ENCODE data around the gene UCK2. TPM values are rescaled to one million over a fixed set of nuclear protein-coding genes. Genes with fewer than 3 reads are reported as not detected.

Gene UCK2
- total and polyA plus RNA-seq, 2 donors (not counting 3 experiments of a cell fraction or from before 2014, with no cell fraction given) = 62.3 to 74.7 TPM

DNA sequence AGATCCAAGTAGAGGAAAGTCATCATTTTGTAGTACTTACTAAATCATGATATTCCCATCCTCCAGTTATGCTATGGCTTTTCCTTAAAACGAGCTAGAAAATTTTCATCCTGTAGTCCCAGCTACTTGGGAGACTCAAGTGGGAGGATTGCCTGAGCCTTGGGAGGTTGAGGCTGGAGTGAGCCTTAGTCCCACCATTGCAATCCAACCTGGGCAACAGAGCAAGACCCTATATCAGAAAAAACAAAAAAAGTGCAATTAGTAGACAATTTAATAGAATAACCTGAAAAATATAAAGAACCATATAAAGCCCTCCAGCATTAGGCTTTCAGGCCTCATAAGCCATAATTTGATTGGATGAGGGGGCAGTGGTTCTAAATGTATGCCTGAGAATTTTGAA is 6.8 kb downstream of the UCK2 start:
- BruUV-seq (replicated peaks) = no TSS peak
- H3K9ac ChIP-seq (replicated peaks; ENCODE audit: extremely low read depth, insufficient read depth, low read length) = no peak overlapping the region
- H3K79me2 ChIP-seq (ENCODE audit: control insufficient read depth, insufficient read depth, low read length) = peaks cover 98% of the 10 kb centered on the region
- H3K27me3 ChIP-seq (ENCODE audit: control insufficient read depth in 2 of 2, insufficient read depth in 2 of 2, low read length in 2 of 2) = no peaks in the 10 kb centered on the region
- no peak overlapping the region for H3K27ac ChIP-seq (ENCODE audit: insufficient read depth, low read depth, low read length)
- no peak overlapping the region for H3K4me3 ChIP-seq (replicated peaks in 1 of 3; ENCODE audit: insufficient read depth in 1 of 3, low read depth in 1 of 3, low read length in 3 of 3)
- FAIRE-seq = no peak
- H3K4me2 ChIP-seq (ENCODE audit: insufficient read depth, low read length) = no peak overlapping the region
- no peaks in the 10 kb centered on the region for H3K9me1 ChIP-seq (replicated peaks; ENCODE audit: control insufficient read depth, extremely low read depth, insufficient read depth, low read length)
- peaks cover 3% of the 10 kb centered on the region for H4K20me1 ChIP-seq (replicated peaks; ENCODE audit: control insufficient read depth, extremely low read depth, insufficient read depth, low read length)
- peaks cover 18% of the 10 kb centered on the region for H3K4me1 ChIP-seq (ENCODE audit: control insufficient read depth, extremely low read depth, insufficient read depth, low read length)
- H3K9me3 ChIP-seq (replicated peaks; ENCODE audit: control insufficient read depth, insufficient read depth, low read length) = no peaks in the 10 kb centered on the region
- no peak overlapping the region for H2AFZ ChIP-seq (ENCODE audit: low read depth, low read length)
- no peak for DNase-seq (ENCODE audit: low read depth, low spot score)
- no peaks in the 10 kb centered on the region for H3K36me3 ChIP-seq (ENCODE audit: control insufficient read depth in 2 of 2, extremely low read depth in 1 of 2, insufficient read depth in 2 of 2, low read length in 2 of 2)
- POLR2A ChIA-PET = no interaction called here
- TF ChIP-seq MYC (IDR thresholded peaks at IDR 0.05; ENCODE audit: low read depth, low read length) (no peak), MAX (IDR thresholded peaks at IDR 0.05; ENCODE audit: insufficient read depth, insufficient read length) (no peak)
- intact Hi-C loops (cut with micrococcal nuclease) (no loop called here), dilution Hi-C loops (cut with MboI; ENCODE audit: extremely low pct_ligation_motif_present, low sequenced_read_pairs) (no loop called here)
- CTCF ChIA-PET = interaction anchor here (1.2 kb wide), 1 partner anchor 37 kb away, joined by 4 read pairs; no protein-coding TSS in a partner anchor

- dilution Hi-C loops (cut with MboI; ENCODE audit: extremely low pct_ligation_motif_present, low sequenced_read_pairs) (no loop called here), intact Hi-C loops (cut with micrococcal nuclease) (no loop called here)
- Histone ChIP-seq H3K36me3 (ENCODE audit: control insufficient read depth in 2 of 2, extremely low read depth in 1 of 2, insufficient read depth in 2 of 2, low read length in 2 of 2) (no peaks in the 10 kb centered on the region), H3K4me1 (ENCODE audit: control insufficient read depth, extremely low read depth, insufficient read depth, low read length) (peaks cover 13% of the 10 kb centered on the region), H3K79me2 (ENCODE audit: control insufficient read depth, insufficient read depth, low read length) (peaks cover 98% of the 10 kb centered on the region), H3K4me2 (ENCODE audit: insufficient read depth, low read length) (no peak overlapping the region), H3K9me1 (replicated peaks; ENCODE audit: control insufficient read depth, extremely low read depth, insufficient read depth, low read length) (no peaks in the 10 kb centered on the region), H3K9me3 (replicated peaks; ENCODE audit: control insufficient read depth, insufficient read depth, low read length) (no peaks in the 10 kb centered on the region), H3K9ac (replicated peaks; ENCODE audit: extremely low read depth, insufficient read depth, low read length) (no peak overlapping the region), H4K20me1 (replicated peaks; ENCODE audit: control insufficient read depth, extremely low read depth, insufficient read depth, low read length) (peaks cover 3% of the 10 kb centered on the region), H2AFZ (ENCODE audit: low read depth, low read length) (no peak overlapping the region), H3K27ac (ENCODE audit: insufficient read depth, low read depth, low read length) (no peak overlapping the region), H3K27me3 (ENCODE audit: control insufficient read depth in 2 of 2, insufficient read depth in 2 of 2, low read length in 2 of 2) (no peaks in the 10 kb centered on the region), H3K4me3 (replicated peaks in 1 of 3; ENCODE audit: insufficient read depth in 1 of 3, low read depth in 1 of 3, low read length in 3 of 3) (no peak overlapping the region)
- POLR2A ChIA-PET = no interaction called here
- TF ChIP-seq MYC (IDR thresholded peaks at IDR 0.05; ENCODE audit: low read depth, low read length) = no peak
- no peak for TF ChIP-seq POLR2A (IDR thresholded peaks at IDR 0.05; ENCODE audit: low read depth, low read length)
- TF ChIP-seq EZH2 (IDR thresholded peaks at IDR 0.05; ENCODE audit: borderline replicate concordance, low read depth, low read length, severe bottlenecking) = no peak
- TF ChIP-seq POLR2AphosphoS5 (IDR thresholded peaks at IDR 0.05; ENCODE audit: insufficient read depth, low read depth, low read length) = no peak
- TF ChIP-seq GATA2 (IDR thresholded peaks at IDR 0.05; ENCODE audit: insufficient read depth, insufficient read length, low read depth, low read length) = no peak
- no peak for TF ChIP-seq CTCF (IDR thresholded peaks at IDR 0.05; ENCODE audit: extremely low read depth in 1 of 2, insufficient read depth in 1 of 2, low read depth in 1 of 2, low read length in 2 of 2)
- no peak for TF ChIP-seq JUN (IDR thresholded peaks at IDR 0.05; ENCODE audit: borderline replicate concordance, insufficient read depth, insufficient read length, low read depth)
- no peak for TF ChIP-seq MAX (IDR thresholded peaks at IDR 0.05; ENCODE audit: insufficient read depth, insufficient read length)
- TF ChIP-seq FOS (IDR thresholded peaks at IDR 0.05; ENCODE audit: borderline replicate concordance, insufficient read depth, low read length) = no peak
- CTCF ChIA-PET = no interaction called here
- no TSS peak for BruUV-seq (replicated peaks)
- no peak for FAIRE-seq
- DNase-seq (ENCODE audit: low read depth, low spot score) = no peak
These were observed 7.5 kb downstream of the UCK2 start for GRCh38 chr1:165834881-165835280.
